Keratinocyte (primary cell): ENCODE results near the gene GUF1. TPM values are rescaled to one million over a fixed set of nuclear protein-coding genes. Genes with fewer than 3 reads are reported as not detected.
A peak's percentile ranks its signal among the peaks of the same experiment; 100 is the strongest.

Source experiments
- DNase-seq: peaks from one replicate; pipeline ENCODE4 v3.0.0-alpha.2; 2011; ENCODE audit warnings: low read depth, missing footprints, low spot score
- FAIRE-seq: peaks from 2 replicates; lab custom pipeline; 2011; peaks lifted over from hg19 to GRCh38; lab: Jason Lieb, UNC
- H2AFZ ChIP-seq: 2 replicates; pipeline ENCODE4 v1.6.0; 2012; ENCODE audit warnings: low read length, control low read depth, inconsistent platforms; ENCODE audit not compliant: control insufficient read depth
- H3K27ac ChIP-seq: 2 replicates; pipeline ENCODE4 v1.5.1; 2011; ENCODE audit warnings: low read length; ENCODE audit not compliant: control insufficient read depth, insufficient read depth
- H3K27me3 ChIP-seq: 3 replicates; pipeline ENCODE4 v1.6.0; 2011; ENCODE audit warnings: low read length; ENCODE audit not compliant: control insufficient read depth, insufficient read depth; ENCODE audit errors: extremely low read depth
- H3K36me3 ChIP-seq, 2 experiments: 2 replicates in 1 of 2; 3 replicates in 1 of 2; pipeline ENCODE4 v1.5.1; 2011; ENCODE audit warnings: low read length in 2 of 2, mild to moderate bottlenecking in 1 of 2; ENCODE audit not compliant: control insufficient read depth in 2 of 2, insufficient read depth in 2 of 2; ENCODE audit errors: extremely low read depth in 1 of 2
- H3K4me1 ChIP-seq: 3 replicates; pipeline ENCODE4 v1.5.1; 2011; ENCODE audit warnings: low read length; ENCODE audit not compliant: control insufficient read depth, insufficient read depth; ENCODE audit errors: extremely low read depth
- H3K4me2 ChIP-seq: 3 replicates; pipeline ENCODE4 v1.6.0; 2011; ENCODE audit warnings: low read depth, low read length; ENCODE audit not compliant: control insufficient read depth, insufficient read depth; ENCODE audit errors: extremely low read depth
- H3K4me3 ChIP-seq, 3 experiments: fragments of 200-600 bp in 1 of 3; sonication (generic) in 1 of 3; 2 replicates in 2 of 3; 3 replicates in 1 of 3; pipeline ENCODE4 v1.5.1; 2011 to 2016; ENCODE audit warnings: low read length in 3 of 3, mild to moderate bottlenecking in 3 of 3, control low read depth in 2 of 3, inconsistent platforms in 1 of 3, low read depth in 1 of 3, mixed read lengths in 1 of 3, mixed run types in 1 of 3, moderate library complexity in 1 of 3; ENCODE audit not compliant: control insufficient read depth in 2 of 3, insufficient read depth in 2 of 3; ENCODE audit errors: extremely low read depth in 1 of 3
- H3K79me2 ChIP-seq: 2 replicates; pipeline ENCODE4 v1.6.0; 2012; ENCODE audit warnings: low read length; ENCODE audit not compliant: control insufficient read depth, insufficient read depth
- H3K9ac ChIP-seq: 3 replicates; pipeline ENCODE4 v1.6.0; 2011; ENCODE audit warnings: low read length; ENCODE audit not compliant: control insufficient read depth, insufficient read depth; ENCODE audit errors: extremely low read depth
- H3K9me1 ChIP-seq: 3 replicates; pipeline ENCODE4 v1.6.0; 2011; ENCODE audit warnings: low read length; ENCODE audit not compliant: control insufficient read depth, insufficient read depth; ENCODE audit errors: extremely low read depth
- H3K9me3 ChIP-seq: 2 replicates; pipeline ENCODE4 v1.5.1; 2012; ENCODE audit warnings: low read depth, low read length; ENCODE audit not compliant: control insufficient read depth
- H4K20me1 ChIP-seq: 3 replicates; pipeline ENCODE4 v1.6.0; 2011; ENCODE audit warnings: low read length; ENCODE audit not compliant: control insufficient read depth, insufficient read depth; ENCODE audit errors: extremely low read depth
- CTCF ChIP-seq, 3 experiments: IDR thresholded peaks in 1 of 3; conservative IDR thresholded peaks in 1 of 3; optimal IDR thresholded peaks in 1 of 3; 2 replicates in 2 of 3; 3 replicates in 1 of 3; pipeline versions ENCODE3 to v1.5.1; 2011; ENCODE audit warnings: low read length in 3 of 3, mild to moderate bottlenecking in 3 of 3, moderate library complexity in 2 of 3, control low read depth in 1 of 3, inconsistent platforms in 1 of 3; ENCODE audit not compliant: insufficient read depth in 2 of 3; ENCODE audit errors: extremely low read depth in 1 of 3
- EZH2 ChIP-seq: IDR thresholded peaks from one replicate; pipeline ENCODE4 v1.6.1; 2012; ENCODE audit warnings: inconsistent platforms, mild to moderate bottlenecking, low read length, moderate library complexity
- dilution Hi-C: fragments of 300-500 bp; cut with MboI; formaldehyde crosslinking; loops from one replicate; pipeline ENCODE4 v1.7.0; 2020; ENCODE audit warnings: low sequenced_read_pairs; ENCODE audit not compliant: extremely low pct_ligation_motif_present
- polyA plus RNA-seq, 5 experiments: library from polyadenylated mRNA; depleted of rRNA in 3 of 5; stranded (reverse) in 3 of 5; stranded (forward) in 1 of 5; unstranded in 1 of 5; fragments of >200 nt; gene quantifications; 1 replicate in 1 of 5; 2 replicates in 3 of 5; 3 replicates in 1 of 5; pipeline versions ENCODE4 v1.2.1 to v1.2.3, GENCODE V29; 2011 to 2012; ENCODE audit warnings: missing spikeins in 2 of 5, low read depth in 1 of 5, low replicate concordance in 1 of 5

The GUF1 gene
- polyA plus RNA-seq, 1 donor (not counting 4 experiments of a cell fraction or from before 2014, with no cell fraction given), result 24.3 TPM

- H3K9ac ChIP-seq, result no peak overlapping the region
- FAIRE-seq, result no peak
- H3K9me3 ChIP-seq, result no peaks in the 10 kb centered on the region
- H3K27ac ChIP-seq, result no peak overlapping the region
- H2AFZ ChIP-seq, result no peak overlapping the region
- H3K79me2 ChIP-seq, result no peaks in the 10 kb centered on the region
- DNase-seq, result no peak
- H3K4me1 ChIP-seq, result no peaks in the 10 kb centered on the region
- no peaks in the 10 kb centered on the region for H3K36me3 ChIP-seq
- no peaks in the 10 kb centered on the region for H3K27me3 ChIP-seq
- no peaks in the 10 kb centered on the region for H3K9me1 ChIP-seq
- TF ChIP-seq CTCF (optimal IDR thresholded peaks at IDR 0.05 in 1 of 3, IDR thresholded peaks at IDR 0.05 in 1 of 3, conservative IDR thresholded peaks at IDR 0.05 in 1 of 3; ENCODE audit: extremely low read depth in 1 of 3, insufficient read depth in 2 of 3, low read length in 3 of 3) (peak in 2 of 3 experiments; percentile 4 to 25), EZH2 (no peak)
- no peak overlapping the region for H3K4me2 ChIP-seq
- dilution Hi-C loops, result no loop called here
- H4K20me1 ChIP-seq, result no peaks in the 10 kb centered on the region
- H3K4me3 ChIP-seq, result no peak overlapping the region
These were observed 46.1 kb upstream of the GUF1 start for GRCh38 chr4:44632089-44632488.

- no peaks in the 10 kb centered on the region for H3K9me1 ChIP-seq
- H3K27me3 ChIP-seq, result no peaks in the 10 kb centered on the region
- dilution Hi-C loops, result no loop called here
- no peaks in the 10 kb centered on the region for H3K4me1 ChIP-seq
- no peaks in the 10 kb centered on the region for H3K9me3 ChIP-seq
- H3K4me3 ChIP-seq, result no peak overlapping the region
- no peak overlapping the region for H2AFZ ChIP-seq
- no peaks in the 10 kb centered on the region for H3K79me2 ChIP-seq
- H3K36me3 ChIP-seq, result no peaks in the 10 kb centered on the region
- no peaks in the 10 kb centered on the region for H4K20me1 ChIP-seq
- TF ChIP-seq CTCF (optimal IDR thresholded peaks at IDR 0.05 in 1 of 3, IDR thresholded peaks at IDR 0.05 in 1 of 3, conservative IDR thresholded peaks at IDR 0.05 in 1 of 3; ENCODE audit: extremely low read depth in 1 of 3, insufficient read depth in 2 of 3, low read length in 3 of 3) (no peak), EZH2 (no peak)
- no peak overlapping the region for H3K27ac ChIP-seq
- no peak overlapping the region for H3K4me2 ChIP-seq
- no peak overlapping the region for H3K9ac ChIP-seq
- no peak for DNase-seq
- no peak for FAIRE-seq
These were observed 45.5 kb upstream of the GUF1 start for GRCh38 chr4:44632733-44633132.
